Upper lobe of left lung (tissue), 4 donors: ENCODE data around the gene FRAS1.

Source experiments
- POLR2A ChIP-seq, 4 donors: fragments of 450-650 bp; IDR thresholded peaks; one replicate each; pipeline ENCODE4 v1.5.1; 2016 to 2017; ENCODE audit warnings: antibody characterized with exemption in 4 of 4, mild to moderate bottlenecking in 2 of 4
- TF ChIP-seq, protein P1 (sequence below), 6 experiments: fragments of 450-650 bp in 4 of 6; fragments of 200-600 bp in 2 of 6; sonication (generic) in 2 of 6; IDR thresholded peaks; one replicate each; pipeline ENCODE4 v1.5.1; 2016 to 2019; ENCODE audit warnings: antibody characterized with exemption in 6 of 6

DNA sequence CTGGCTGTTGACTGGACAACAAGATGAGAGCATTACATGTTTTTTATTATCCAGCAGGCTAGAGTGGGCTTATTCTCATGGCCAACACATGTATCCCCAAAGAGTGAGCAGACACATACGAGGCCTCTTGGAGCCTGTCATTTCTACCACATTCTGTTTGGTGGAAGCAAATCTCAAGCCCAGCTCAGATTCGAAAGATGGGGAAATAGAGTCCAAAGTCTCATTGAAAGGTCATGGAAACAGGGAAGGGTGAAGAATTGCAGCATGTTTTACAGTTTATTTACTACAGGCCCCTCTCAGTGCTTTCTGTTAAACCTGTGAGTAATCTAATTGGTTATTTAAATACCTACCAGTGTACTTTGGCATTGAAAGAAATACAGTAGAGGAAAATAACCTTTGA, 108.6 kb downstream of the FRAS1 start:
- TF ChIP-seq, protein P1, sequence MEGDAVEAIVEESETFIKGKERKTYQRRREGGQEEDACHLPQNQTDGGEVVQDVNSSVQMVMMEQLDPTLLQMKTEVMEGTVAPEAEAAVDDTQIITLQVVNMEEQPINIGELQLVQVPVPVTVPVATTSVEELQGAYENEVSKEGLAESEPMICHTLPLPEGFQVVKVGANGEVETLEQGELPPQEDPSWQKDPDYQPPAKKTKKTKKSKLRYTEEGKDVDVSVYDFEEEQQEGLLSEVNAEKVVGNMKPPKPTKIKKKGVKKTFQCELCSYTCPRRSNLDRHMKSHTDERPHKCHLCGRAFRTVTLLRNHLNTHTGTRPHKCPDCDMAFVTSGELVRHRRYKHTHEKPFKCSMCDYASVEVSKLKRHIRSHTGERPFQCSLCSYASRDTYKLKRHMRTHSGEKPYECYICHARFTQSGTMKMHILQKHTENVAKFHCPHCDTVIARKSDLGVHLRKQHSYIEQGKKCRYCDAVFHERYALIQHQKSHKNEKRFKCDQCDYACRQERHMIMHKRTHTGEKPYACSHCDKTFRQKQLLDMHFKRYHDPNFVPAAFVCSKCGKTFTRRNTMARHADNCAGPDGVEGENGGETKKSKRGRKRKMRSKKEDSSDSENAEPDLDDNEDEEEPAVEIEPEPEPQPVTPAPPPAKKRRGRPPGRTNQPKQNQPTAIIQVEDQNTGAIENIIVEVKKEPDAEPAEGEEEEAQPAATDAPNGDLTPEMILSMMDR (IDR thresholded peaks at IDR 0.05): no peak
- no peak for TF ChIP-seq POLR2A (IDR thresholded peaks at IDR 0.05)
